ENCODE data around the gene AGAP1. TPM values are rescaled to one million over a fixed set of nuclear protein-coding genes. Genes with fewer than 3 reads are reported as not detected.

AGAP1 gene
- total and polyA plus RNA-seq, 8 donors: 5.0 to 27.6 (median 17.4) TPM

GRCh38 chr2:235647264-235647663 lies 153.4 kb downstream of the AGAP1 start:
- H3K4me3 ChIP-seq: no peak overlapping the region
- no peaks in the 10 kb centered on the region for H3K27me3 ChIP-seq
- no peak for DNase-seq
- 97 to 99% methylated on average over 6 of the region's 6 CpGs for WGBS, 2 donors
- H3K27ac ChIP-seq: no peak overlapping the region
- no peak for ATAC-seq
- no peak for FAIRE-seq
- H3K4me1 ChIP-seq: no peaks in the 10 kb centered on the region
- no peaks in the 10 kb centered on the region for H3K9me3 ChIP-seq
- intact Hi-C loops (cut with DNase I): no loop called here
- no peaks in the 10 kb centered on the region for H3K36me3 ChIP-seq
- TF ChIP-seq, protein P1, sequence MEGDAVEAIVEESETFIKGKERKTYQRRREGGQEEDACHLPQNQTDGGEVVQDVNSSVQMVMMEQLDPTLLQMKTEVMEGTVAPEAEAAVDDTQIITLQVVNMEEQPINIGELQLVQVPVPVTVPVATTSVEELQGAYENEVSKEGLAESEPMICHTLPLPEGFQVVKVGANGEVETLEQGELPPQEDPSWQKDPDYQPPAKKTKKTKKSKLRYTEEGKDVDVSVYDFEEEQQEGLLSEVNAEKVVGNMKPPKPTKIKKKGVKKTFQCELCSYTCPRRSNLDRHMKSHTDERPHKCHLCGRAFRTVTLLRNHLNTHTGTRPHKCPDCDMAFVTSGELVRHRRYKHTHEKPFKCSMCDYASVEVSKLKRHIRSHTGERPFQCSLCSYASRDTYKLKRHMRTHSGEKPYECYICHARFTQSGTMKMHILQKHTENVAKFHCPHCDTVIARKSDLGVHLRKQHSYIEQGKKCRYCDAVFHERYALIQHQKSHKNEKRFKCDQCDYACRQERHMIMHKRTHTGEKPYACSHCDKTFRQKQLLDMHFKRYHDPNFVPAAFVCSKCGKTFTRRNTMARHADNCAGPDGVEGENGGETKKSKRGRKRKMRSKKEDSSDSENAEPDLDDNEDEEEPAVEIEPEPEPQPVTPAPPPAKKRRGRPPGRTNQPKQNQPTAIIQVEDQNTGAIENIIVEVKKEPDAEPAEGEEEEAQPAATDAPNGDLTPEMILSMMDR (IDR thresholded peaks at IDR 0.05): no peak

DNA sequence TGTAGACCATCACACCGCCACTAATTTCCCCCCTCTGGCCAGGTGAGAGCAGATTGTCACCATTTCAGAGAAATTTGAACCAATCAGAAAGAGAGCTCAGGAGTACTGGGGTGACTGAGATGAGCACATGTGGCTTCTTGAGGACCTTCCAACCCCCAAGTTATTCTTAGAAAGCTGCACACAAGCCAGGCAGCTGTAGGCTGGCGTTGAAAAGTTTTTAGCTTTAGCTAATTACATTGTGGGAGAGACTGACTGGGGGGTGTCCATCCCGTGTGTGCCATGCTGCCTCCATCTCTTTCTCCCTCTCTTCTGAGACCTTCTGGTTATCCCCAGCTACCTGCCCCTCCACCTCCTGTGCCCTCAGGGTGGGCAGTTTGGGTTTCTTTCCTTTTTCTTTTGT lies 154.0 kb downstream of the AGAP1 start:
- ATAC-seq (no peak), FAIRE-seq (no peak), DNase-seq (no peak)
- H3K27ac ChIP-seq: no peak overlapping the region
- no peaks in the 10 kb centered on the region for H3K36me3 ChIP-seq
- intact Hi-C loops (cut with DNase I): no loop called here
- 61 to 75% methylated on average over 3 of the region's 3 CpGs for WGBS, 2 donors
- no peak overlapping the region for H3K4me3 ChIP-seq
- TF ChIP-seq, protein P1 (IDR thresholded peaks at IDR 0.05): no peak
- H3K27me3 ChIP-seq: no peaks in the 10 kb centered on the region
- no peaks in the 10 kb centered on the region for H3K4me1 ChIP-seq
- H3K9me3 ChIP-seq: no peaks in the 10 kb centered on the region

DNA sequence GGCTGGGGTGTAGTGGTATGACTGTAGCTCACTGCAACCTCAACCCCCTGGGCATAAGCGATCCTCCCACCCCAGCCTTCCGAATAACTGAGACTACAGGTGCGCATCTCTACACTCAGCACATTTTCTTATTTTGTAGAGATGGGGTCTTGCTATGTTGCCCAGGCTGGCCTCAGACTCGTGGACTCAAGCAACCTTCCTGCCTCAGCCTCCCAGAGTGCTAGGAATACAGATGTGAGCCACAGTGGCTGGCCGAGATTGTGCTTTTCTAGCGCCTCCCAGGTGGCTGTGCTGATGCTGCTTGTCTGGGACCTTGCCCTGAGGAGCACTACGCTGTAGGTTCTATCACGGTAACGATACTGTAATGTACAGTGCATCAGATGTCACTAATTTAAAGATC lies 155.6 kb downstream of the AGAP1 start:
- ATAC-seq: no peak
- Histone ChIP-seq H3K4me3 (no peak overlapping the region), H3K36me3 (no peaks in the 10 kb centered on the region), H3K27ac (no peak overlapping the region), H3K9me3 (no peaks in the 10 kb centered on the region), H3K27me3 (no peaks in the 10 kb centered on the region), H3K4me1 (no peaks in the 10 kb centered on the region)
- no peak for FAIRE-seq
- 88 to 91% methylated on average over 9 of the region's 9 CpGs for WGBS, 2 donors
- intact Hi-C loops (cut with DNase I): no loop called here
- DNase-seq: peak in 1 of 6 donors; percentile 12
- TF ChIP-seq, protein P1 (IDR thresholded peaks at IDR 0.05): no peak

- intact Hi-C loops (cut with DNase I): no loop called here
- WGBS, 2 donors: 86 to 88% methylated on average over 7 of the region's 7 CpGs
- Histone ChIP-seq H3K4me1 (no peaks in the 10 kb centered on the region), H3K9me3 (no peaks in the 10 kb centered on the region), H3K4me3 (no peak overlapping the region), H3K27ac (no peak overlapping the region), H3K36me3 (no peaks in the 10 kb centered on the region), H3K27me3 (no peaks in the 10 kb centered on the region)
- no peak for ATAC-seq
- DNase-seq: no peak
- TF ChIP-seq, protein P1 (IDR thresholded peaks at IDR 0.05): no peak
- no peak for FAIRE-seq
Observed at GRCh38 chr2:235651643-235652042, 157.8 kb downstream of the AGAP1 start.

- no peak for DNase-seq
- ATAC-seq: no peak
- Histone ChIP-seq H3K27me3 (no peaks in the 10 kb centered on the region), H3K4me3 (no peak overlapping the region), H3K36me3 (no peaks in the 10 kb centered on the region), H3K9me3 (no peaks in the 10 kb centered on the region), H3K27ac (no peak overlapping the region), H3K4me1 (peaks cover 0 to 5% (median 0%) of the 10 kb centered on the region in 3 donors)
- 61 to 68% methylated on average over 9 of the region's 9 CpGs for WGBS, 2 donors
- FAIRE-seq: no peak
- intact Hi-C loops (cut with DNase I): no loop called here
- TF ChIP-seq, protein P1 (IDR thresholded peaks at IDR 0.05): no peak
Observed at GRCh38 chr2:235654103-235654813, 160.4 kb downstream of the AGAP1 start.
